GM18517 (cell line): ENCODE measurements around the gene FBN2.
"Not testable (repeated sequence)": the region's sequence is repeated elsewhere in the genome, so short reads cannot be mapped to it uniquely, and the experiment has no call there.

Experiments
- ATAC-seq: cut with Tn5 transposase; IDR thresholded peaks from one replicate; pipeline ENCODE4 v1.9.1; 2021; ENCODE audit warnings: mild to moderate bottlenecking, moderate library complexity; ENCODE audit not compliant: unreplicated experiment

FBN2 gene

GRCh38 chr5:128321418-128321817 is 216.6 kb downstream of the FBN2 start:
- not testable (repeated sequence) for ATAC-seq

- no peak for ATAC-seq
Observed at GRCh38 chr5:128318691-128319090, 219.4 kb downstream of the FBN2 start.

GRCh38 chr5:128317481-128317880 is 220.6 kb downstream of the FBN2 start:
- ATAC-seq = no peak

DNA sequence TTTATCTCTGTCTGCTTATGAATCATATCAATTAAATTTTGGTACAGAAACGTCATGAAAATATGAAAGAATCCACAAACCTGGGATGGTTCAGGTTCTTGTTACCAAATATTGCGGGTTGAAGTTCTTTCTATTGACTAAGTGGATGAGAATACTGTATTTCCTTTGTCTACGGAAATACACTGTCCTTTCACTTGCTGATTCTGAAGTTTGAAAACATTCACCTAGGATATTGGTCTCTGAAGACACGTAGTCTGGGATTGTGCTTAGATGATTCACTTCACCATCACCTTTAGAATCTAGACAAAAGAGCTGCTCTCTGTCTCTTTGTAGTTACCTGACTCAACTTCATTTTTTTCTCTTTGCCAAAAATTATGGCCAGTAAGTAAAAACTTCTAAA is 222.4 kb downstream of the FBN2 start:
- ATAC-seq = no peak

- no peak for ATAC-seq
Observed at GRCh38 chr5:128305341-128305740, 232.7 kb downstream of the FBN2 start.

- no peak for ATAC-seq
Observed at GRCh38 chr5:128304791-128305190, 233.3 kb downstream of the FBN2 start.

GRCh38 chr5:128304088-128304487 is 234.0 kb downstream of the FBN2 start:
- ATAC-seq = no peak

DNA sequence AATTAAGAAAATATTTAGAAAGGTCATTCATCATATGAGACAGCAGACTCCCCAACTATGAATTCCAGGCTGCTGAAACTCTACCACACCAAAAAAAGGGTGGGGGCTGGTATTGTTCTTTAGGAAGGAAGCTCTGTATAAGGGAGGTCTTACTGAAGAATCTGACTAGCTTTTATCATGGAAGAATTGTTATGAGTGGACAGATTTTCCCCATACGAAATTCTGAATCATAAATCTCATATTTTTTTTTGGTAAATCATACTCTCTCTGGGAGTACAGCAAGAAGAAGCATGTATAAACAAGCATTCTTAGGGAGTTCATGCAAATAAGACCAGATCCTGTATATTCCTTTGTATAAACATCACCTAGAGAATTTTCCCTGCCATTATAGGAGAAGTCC is 234.5 kb downstream of the FBN2 start:
- ATAC-seq = no peak

GRCh38 chr5:128300181-128300580 is 237.9 kb downstream of the FBN2 start:
- no peak for ATAC-seq

DNA sequence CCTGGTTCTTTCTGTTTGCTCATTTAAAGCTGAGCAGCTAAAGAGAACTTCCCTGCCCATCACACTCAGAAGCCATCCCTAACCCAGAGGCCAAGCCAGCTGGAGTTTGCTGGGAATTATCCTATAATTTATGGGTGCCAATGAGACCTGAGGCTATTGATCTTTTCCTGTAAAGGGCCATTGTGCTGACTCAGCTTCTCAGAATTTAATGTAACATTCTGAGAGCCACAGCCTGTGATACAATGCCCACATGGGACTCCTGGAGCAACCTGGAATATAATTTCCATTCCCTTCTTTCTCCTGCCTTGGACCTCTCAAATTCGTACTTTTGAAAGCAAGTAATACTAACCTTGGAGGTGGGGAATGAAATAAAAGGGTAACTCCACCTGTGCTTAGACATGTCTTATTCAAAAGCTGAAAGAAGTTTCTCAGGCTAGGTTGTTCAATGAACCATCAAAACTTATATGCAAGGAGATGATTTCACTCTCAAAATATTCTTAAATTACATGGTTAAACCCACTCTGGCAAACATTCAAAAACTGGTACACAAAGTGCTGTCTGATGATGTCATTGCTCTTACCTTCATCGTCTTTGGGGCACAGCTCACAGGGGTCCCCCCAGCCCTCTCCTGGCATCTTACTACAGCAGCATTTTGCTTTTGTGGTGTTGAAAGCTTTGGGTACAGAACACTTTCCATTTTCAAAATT is 247.7 kb downstream of the FBN2 start:
- ATAC-seq = no peak

DNA sequence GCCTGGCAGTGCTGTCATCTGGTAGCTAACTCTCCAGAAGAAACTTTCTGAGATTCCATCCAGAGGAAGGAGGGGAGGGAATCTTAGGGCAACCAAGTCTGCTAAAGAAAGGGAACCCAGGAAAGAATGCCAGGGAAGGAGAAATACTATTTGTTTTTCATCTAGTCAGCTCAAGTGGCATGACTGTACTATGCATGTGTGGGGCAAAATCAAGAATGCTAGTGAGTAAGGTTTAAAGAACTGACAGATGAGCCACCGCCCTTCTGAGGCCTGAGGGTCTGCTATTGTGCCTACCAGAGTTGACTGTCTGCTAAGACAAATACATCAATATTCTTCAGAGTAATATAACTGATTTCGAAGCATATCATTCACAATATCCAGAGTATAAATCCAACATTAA is 250.3 kb downstream of the FBN2 start:
- no peak for ATAC-seq

DNA sequence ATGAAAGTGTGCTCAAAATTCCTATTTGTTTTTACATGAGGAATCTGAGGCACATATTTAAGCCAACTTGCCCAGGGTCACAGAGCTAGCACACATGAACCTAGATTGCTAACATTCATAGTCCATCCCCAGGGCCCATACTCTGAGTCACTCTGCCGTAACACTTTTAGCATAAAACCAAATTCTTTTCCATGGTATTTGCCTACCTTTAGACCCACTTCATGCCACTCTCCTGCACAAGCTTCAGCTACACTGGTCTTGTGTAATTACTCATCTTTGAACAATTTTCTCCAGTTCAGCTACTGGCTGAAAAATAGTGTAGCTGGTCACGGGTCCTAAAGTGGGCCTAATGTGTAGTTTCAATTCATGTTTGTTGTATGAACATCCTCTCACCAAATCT is 253.8 kb downstream of the FBN2 start:
- no peak for ATAC-seq

DNA sequence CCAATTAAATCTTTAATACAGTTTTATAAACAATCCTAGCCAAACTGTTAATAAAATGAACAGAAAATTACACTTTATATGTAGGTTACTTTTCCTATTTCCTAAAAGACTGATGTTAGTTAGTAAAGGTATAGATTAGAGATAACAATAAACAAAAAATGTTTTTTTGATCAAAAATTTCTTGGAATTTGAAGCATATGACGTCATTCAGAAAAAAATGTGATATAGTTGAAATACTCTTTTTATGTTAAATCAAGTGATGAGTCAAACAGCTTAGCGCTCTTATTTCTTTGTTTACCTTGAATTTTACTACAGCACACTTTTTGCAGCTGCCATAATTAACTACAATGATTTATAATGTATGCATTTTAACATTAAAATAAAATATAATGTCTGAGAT is 258.7 kb downstream of the FBN2 start:
- ATAC-seq = no peak

DNA sequence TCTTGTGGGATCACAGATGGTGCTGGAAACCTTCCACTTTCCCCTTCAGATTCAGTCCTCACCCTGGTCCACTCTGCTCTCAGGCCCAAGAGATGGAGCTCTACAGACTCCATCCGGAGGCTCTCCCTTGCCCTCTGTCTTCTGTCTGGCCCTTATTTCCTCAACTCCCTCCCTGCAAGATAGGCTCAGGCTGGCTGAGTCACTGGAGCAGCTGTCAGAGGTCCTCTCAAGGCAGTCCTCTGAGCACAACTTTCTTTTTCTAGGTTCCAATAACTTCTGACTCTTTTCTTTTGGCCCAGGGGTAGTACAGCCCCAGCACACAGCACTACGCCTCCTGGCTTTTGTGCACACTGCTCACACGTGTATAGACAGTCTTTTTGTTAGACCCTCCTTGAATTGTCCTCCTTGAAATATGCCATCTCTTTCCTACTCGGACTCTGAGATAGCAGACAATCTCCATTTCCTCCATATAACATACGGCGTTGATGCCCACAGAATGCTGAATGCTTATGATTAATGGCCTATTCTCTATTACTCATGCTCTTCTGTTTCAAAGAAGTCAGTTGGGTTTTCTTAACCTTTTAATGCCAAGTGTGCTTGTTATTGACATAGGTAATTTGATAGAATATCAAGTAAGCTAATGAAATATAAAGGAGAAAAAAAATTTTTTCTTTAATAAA is 261.4 kb downstream of the FBN2 start:
- ATAC-seq = no peak

- no peak for ATAC-seq
Observed at GRCh38 chr5:128274441-128274840, 263.6 kb downstream of the FBN2 start.

DNA sequence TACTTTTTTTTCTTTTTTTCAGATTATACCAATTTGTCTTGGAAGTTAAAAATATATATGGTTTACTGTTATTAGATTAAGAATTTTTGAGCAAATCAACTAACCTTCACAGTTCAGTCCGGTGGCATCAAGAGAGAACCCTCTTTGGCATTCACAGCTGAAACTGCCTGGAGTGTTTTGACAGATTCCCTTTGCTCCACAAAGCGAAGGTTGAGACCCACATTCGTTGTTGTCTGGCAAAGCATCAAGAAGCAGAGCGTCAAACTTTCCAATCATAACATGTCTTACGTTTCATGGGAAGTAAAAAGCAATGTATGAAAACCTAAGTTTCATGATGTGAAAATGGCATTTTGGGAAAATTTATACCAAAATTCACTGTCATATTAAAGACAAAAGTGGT is 264.3 kb downstream of the FBN2 start:
- no peak for ATAC-seq

GRCh38 chr5:128271859-128272464 is 266.1 kb downstream of the FBN2 start:
- ATAC-seq = no peak

DNA sequence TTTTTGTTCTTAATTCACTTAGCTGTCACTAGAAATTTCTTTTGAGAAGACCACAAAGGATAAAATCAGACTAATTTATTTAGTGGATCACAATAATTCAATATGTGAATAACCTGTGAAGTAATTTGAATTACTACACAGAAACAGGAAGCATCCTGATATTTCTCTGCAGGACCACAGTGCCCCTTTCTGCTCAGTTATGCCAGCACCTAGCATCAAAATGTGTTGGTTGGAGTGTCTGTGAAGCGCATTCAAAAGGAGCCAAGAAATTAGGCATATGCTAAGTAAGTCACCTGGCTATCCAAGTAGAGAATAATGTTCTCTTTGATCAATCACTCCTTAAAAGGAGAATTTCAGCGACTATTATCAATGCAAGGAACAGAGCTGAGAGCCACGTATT is 267.0 kb downstream of the FBN2 start:
- ATAC-seq = no peak

DNA sequence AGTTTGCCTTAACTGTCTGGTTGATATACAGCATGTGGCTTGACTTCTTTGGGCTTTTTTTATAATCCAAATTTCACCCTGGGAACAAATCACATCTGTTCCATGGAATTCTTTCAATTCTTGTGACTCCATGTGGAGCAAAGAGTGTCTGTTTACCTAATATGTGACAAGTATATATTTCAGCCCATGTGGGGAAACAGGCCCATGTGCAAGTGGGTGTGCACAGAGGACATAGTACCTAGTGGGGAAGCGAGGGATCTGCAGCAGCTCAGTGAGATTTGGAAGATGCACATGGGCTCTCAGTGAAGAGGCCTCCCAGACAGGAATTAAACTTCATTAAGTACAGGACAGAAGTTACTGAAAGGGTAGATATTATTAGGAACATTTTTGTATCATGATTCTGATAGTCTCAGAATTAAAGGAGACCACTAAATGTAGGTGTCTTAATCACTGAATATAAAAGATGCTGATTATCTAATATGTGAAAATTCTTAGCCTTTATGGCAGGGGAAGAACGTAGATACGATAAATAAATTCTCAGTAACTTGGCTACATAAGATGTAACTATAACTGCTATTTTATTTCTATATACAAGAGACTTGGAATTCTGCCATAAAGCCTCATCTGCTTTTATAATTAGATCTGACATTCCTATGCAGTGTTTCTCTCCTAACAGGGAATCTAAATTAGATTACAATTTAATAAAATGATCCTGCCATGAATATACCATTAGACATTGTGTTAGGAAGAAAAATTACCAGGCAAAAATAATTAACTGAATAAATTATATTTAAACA is 273.3 kb downstream of the FBN2 start:
- ATAC-seq = no peak

DNA sequence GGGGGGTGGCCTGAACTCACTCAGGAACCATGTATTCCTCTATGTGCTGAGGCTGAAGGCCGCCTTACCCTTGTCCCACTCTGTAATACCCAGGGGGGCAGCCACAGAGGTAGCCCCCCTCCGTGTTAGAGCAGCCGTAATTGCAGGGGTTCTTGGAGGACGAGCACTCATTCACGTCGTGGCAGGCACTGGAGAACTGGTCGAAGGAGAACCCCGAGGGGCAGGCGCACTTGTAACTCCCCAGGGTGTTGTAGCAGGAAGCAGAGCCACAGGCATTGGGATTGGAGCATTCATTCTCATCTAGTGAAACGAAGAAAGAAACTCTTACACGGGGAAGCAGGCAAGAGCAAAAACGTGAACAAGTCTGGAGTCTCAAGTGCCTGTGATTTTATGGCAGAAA is 274.7 kb downstream of the FBN2 start:
- ATAC-seq = no peak

- no peak for ATAC-seq
Observed at GRCh38 chr5:128262911-128263310, 275.1 kb downstream of the FBN2 start.
